Sigmoid colon (tissue), 4 donors: Measurements from ENCODE around the gene PCSK5.

Experiments used
- POLR2A ChIP-seq, 2 donors: fragments of 450-650 bp; IDR thresholded peaks; one replicate each; pipeline ENCODE4 v1.6.1; 2016; ENCODE audit warnings: antibody characterized with exemption in 2 of 2, mild to moderate bottlenecking in 2 of 2, moderate library complexity in 2 of 2
- POLR2AphosphoS5 ChIP-seq, 4 donors: sonication (generic); formaldehyde crosslinking; IDR thresholded peaks; one replicate each; pipeline ENCODE4 v1.6.1; 2017; ENCODE audit warnings: antibody characterized with exemption in 4 of 4

DNA sequence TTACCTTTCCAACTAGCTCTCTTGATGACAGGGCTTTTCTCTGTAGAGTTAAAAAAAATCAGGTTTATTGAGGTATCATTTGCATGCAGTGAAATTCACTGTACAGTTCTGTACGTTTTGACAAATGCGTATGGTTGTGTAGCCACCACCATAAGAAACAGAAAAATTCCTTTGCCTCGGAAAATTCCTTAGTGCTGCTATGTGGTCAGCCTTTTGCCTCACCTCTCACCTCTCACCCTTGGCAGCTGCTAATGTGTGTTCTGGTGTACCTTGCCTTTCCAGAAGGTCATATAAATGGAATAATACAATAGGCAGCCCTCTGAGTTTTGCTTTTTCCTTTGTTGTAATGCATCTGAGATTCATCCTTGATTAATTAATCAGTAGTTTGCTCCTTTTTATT lies 28.4 kb downstream of the PCSK5 start:
- TF ChIP-seq POLR2A (IDR thresholded peaks at IDR 0.05) (no peak), POLR2AphosphoS5 (IDR thresholded peaks at IDR 0.05) (no peak)
